Panc1 (cell line): ENCODE results near the gene GALNT10.

Source experiments
- CTCF ChIP-seq: fragments of 450-650 bp; IDR thresholded peaks from 2 replicates; pipeline ENCODE4 v1.5.1; 2017; ENCODE audit warnings: mild to moderate bottlenecking
- POLR2AphosphoS5 ChIP-seq: IDR thresholded peaks from 2 replicates; pipeline ENCODE4 v1.6.1; 2012; ENCODE audit warnings: mild to moderate bottlenecking, low read depth, low read length, moderate library complexity
- TCF7L2 ChIP-seq: IDR thresholded peaks from 2 replicates; pipeline ENCODE4 v1.6.1; 2011; ENCODE audit warnings: mild to moderate bottlenecking, low read depth, low read length, inconsistent platforms

DNA sequence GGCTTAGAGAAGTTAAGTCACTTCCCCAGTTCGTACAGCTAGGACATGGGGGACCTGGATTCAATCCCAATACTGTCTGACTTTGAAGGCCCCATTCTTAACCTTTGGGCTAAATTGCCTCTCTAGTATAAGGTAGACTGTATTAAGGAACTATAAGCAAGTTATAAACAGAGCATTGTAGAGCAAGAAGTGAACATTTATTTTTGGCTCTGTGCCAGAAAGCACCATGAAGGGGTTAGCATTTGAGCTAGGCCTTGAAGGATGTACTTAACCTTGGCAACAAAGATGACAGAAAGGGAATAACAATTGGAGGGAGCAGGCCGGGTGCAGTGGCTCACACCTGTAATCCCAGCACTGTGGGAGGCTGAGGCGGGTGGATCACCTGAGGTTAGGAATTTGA is 32.8 kb downstream of the GALNT10 start:
- TF ChIP-seq TCF7L2 (no peak), CTCF (no peak), POLR2AphosphoS5 (no peak)
